ENCODE results near the gene ZNF669. TPM values are rescaled to one million over a fixed set of nuclear protein-coding genes. Genes with fewer than 3 reads are reported as not detected.

Gene ZNF669
- total RNA-seq, 1 donor from 2014 or later, result 6.2 TPM

DNA sequence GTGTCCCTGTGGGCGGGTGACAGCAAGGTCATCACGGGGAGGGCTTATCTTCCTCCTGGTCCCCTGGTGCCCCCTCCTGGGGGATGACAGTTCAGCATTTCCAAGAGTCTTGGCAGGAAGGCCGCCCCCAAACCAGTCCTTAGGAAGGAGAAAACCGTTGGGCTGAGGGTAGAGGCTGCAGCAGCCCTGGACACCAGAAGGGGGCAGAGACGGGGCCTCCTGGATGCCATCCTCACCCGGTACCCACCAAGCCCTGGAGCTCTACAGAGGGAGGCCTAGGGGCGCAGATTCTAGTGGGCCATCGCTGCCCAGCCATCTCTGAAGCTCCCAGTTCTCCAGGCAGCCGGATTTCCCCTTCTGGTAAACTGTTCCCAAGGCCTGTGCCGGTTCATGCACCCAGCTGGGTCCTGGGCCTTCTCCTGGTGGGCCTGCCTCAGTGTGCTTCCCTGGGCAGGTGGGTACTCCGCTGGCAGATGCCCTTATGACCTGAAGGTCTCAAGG, 14.8 kb upstream of the ZNF669 start:
- intact Hi-C loops (cut with micrococcal nuclease), result no loop called here
- no peak overlapping the region for H3K27ac Mint-ChIP-seq
- peak; percentile 69 for DNase-seq

DNA sequence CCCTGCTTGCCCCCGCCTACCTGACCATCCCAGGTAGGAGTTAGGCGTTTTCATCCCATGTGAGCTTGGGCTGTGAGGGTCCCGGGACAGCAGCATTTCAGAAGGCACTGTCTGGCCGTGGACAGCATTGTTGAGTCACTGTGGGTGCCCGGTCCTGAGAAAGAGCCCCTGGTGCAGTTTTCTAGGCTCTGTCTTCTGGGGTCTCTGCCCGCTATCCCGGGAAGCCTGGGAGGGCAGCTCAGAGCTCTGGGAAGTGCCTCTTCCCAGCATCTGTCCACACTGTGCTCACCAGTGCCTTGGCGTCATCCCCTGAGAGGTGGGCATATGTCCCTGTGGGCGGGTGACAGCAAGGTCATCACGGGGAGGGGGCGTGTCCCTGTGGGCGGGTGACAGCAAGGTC, 11.4 kb upstream of the ZNF669 start:
- H3K36me3 Mint-ChIP-seq (ENCODE audit: low read depth), result no peaks in the 10 kb centered on the region
- intact Hi-C loops (cut with micrococcal nuclease), result no loop called here
- H3K27me3 Mint-ChIP-seq, result peaks cover 24% of the 10 kb centered on the region
- no peak for DNase-seq
- no peak overlapping the region for H3K4me3 Mint-ChIP-seq
- H3K4me1 Mint-ChIP-seq, result peaks cover 5% of the 10 kb centered on the region
- H3K27ac Mint-ChIP-seq, result no peak overlapping the region
- no peaks in the 10 kb centered on the region for H3K9me3 Mint-ChIP-seq

More for the DNA sequence above, 14.8 kb upstream of the ZNF669 start:
- Mint-ChIP-seq H3K4me1 (peaks cover 2% of the 10 kb centered on the region), H3K9me3 (no peaks in the 10 kb centered on the region), H3K4me3 (no peak overlapping the region), H3K36me3 (ENCODE audit: low read depth) (no peaks in the 10 kb centered on the region), H3K27me3 (peaks cover 7% of the 10 kb centered on the region)

DNA sequence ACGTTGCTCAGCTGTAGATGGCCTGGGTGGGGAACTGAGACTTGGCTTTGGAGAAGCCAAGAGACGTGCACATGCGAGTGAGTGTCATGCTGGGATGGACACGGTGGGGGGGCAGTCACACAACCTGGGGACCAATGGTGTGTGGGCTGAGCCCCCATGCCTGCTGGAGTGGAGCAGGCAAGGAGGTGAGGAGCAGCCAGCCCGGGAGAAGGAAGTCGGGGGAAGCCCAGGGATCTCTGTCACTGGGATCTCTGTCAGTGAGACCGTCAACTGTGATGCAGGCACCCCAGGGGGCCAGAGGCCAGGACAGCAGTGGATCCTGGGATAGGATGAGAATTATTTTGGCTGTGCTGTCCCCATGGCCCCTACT, 11.0 kb upstream of the ZNF669 start:
- Mint-ChIP-seq H3K4me3 (no peak overlapping the region), H3K9me3 (no peaks in the 10 kb centered on the region), H3K27me3 (peaks cover 24% of the 10 kb centered on the region), H3K27ac (no peak overlapping the region), H3K4me1 (peaks cover 6% of the 10 kb centered on the region), H3K36me3 (ENCODE audit: low read depth) (no peaks in the 10 kb centered on the region)
- no peak for DNase-seq
- intact Hi-C loops (cut with micrococcal nuclease), result no loop called here

DNA sequence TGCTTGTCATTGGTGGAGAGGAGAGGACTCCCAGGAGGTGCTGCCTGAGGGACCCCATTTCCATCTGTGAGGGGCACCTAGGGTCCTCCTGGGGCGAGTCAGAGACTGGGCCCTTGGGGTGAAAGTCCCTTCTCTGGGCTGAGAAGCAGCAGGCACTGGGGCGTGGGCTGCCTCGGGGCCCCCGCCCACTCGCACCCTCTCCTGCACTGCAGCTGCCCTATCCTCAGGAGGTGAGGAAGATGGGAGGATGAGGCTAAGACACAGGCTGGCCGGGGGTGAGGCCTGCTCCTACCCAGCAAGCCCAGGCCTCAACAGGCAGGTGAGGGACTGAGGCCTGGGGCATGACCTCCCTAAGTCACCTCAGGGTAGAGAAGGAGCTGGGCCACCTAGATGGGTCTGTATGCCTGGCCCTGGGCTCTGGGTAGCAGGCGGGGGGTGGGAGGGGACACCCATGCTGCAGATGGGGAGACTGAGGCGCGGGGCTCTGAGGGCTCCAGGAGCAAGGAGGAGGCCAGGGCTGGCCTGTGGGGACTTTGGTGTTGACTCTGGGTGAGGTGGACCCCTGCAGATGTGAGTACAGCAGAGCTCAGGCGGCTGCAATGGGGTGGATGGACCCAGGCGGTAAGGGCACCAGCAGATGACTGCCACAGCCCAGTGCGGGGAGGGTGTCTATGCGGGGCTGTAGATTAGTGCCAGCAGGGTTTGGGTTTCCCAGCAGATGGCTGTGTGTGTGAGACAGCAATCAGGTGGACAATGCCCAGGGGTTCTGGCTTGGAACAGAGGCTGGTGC, 10.4 kb upstream of the ZNF669 start:
- Mint-ChIP-seq H3K27me3 (peaks cover 27% of the 10 kb centered on the region), H3K27ac (no peak overlapping the region), H3K4me3 (no peak overlapping the region), H3K36me3 (ENCODE audit: low read depth) (no peaks in the 10 kb centered on the region), H3K4me1 (peaks cover 6% of the 10 kb centered on the region), H3K9me3 (no peaks in the 10 kb centered on the region)
- no peak for DNase-seq
- intact Hi-C loops (cut with micrococcal nuclease), result no loop called here

DNA sequence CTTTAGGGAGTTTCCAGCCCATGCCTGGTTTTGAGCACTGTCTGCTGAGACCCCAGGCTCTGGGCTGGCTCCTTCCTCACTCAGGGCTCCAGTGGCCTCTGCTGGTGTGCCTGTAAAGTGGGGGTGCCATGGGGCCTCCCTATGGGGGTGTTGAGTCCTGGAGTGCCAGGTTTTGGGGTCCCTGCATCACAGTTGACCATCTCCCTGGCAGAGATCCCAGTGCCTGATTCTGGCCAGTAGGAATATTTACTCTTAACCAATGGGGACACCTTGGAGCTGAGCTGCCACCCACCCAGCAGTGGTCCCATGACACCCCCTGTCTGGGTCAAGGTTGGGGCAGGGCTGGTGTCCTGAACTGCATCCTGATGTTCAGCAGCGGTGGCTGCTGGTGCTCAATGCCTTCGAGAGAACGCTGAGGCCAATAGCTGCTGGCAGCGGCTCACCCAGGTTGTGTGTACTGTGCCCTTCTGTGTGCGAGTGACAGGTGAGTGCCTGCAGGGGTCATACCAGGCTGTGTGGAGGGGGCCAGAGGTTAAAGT, 9.6 kb upstream of the ZNF669 start:
- H3K27ac Mint-ChIP-seq, result no peak overlapping the region
- no peak overlapping the region for H3K4me3 Mint-ChIP-seq
- peaks cover 6% of the 10 kb centered on the region for H3K4me1 Mint-ChIP-seq
- no peak for DNase-seq
- intact Hi-C loops (cut with micrococcal nuclease), result no loop called here
- H3K9me3 Mint-ChIP-seq, result peaks cover 3% of the 10 kb centered on the region
- peaks cover 34% of the 10 kb centered on the region for H3K27me3 Mint-ChIP-seq
- H3K36me3 Mint-ChIP-seq (ENCODE audit: low read depth), result no peaks in the 10 kb centered on the region

DNA sequence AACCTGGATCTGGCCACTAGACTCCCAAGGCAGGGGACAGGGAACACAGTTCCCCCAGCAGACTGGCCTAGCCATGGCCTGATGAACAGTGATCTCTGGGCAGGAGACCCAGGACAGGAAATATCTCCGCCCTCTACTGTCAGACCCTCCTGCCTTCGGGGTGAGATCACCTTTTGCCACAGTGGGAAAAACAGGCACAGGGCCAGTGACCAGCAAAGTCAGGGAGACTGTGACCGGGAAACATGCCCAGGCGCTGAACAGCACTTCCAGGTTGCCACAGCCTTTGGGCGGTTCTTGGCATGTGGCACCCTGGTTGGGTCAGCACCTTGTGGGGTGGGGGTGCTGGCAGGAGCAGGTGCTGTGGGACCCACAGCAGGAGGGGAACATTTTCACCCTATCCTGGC, 8.9 kb upstream of the ZNF669 start:
- H3K9me3 Mint-ChIP-seq, result peaks cover 8% of the 10 kb centered on the region
- no peak overlapping the region for H3K27ac Mint-ChIP-seq
- peaks cover 40% of the 10 kb centered on the region for H3K27me3 Mint-ChIP-seq
- no peaks in the 10 kb centered on the region for H3K36me3 Mint-ChIP-seq (ENCODE audit: low read depth)
- H3K4me3 Mint-ChIP-seq, result no peak overlapping the region
- DNase-seq, result no peak
- peaks cover 6% of the 10 kb centered on the region for H3K4me1 Mint-ChIP-seq
- intact Hi-C loops (cut with micrococcal nuclease), result no loop called here

DNA sequence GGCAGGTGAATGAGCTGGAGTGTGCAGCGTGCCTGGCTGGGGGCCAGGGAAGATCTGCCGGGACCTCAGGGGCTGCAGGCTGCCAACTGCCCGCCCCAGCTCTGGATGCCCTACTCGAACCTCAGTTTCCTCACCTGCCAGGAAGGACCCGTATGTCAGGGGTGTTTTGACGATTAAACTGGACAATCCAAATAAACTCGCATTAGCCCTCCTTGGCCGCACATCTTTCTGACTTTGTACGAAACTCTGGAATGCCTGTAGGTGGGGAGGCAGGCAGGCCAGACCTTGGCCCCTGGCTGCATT, 8.3 kb upstream of the ZNF669 start:
- H3K36me3 Mint-ChIP-seq (ENCODE audit: low read depth), result no peaks in the 10 kb centered on the region
- peaks cover 14% of the 10 kb centered on the region for H3K9me3 Mint-ChIP-seq
- peaks cover 44% of the 10 kb centered on the region for H3K27me3 Mint-ChIP-seq
- H3K27ac Mint-ChIP-seq, result no peak overlapping the region
- intact Hi-C loops (cut with micrococcal nuclease), result no loop called here
- peak; percentile 51 for DNase-seq
- H3K4me1 Mint-ChIP-seq, result peaks cover 6% of the 10 kb centered on the region
- H3K4me3 Mint-ChIP-seq, result no peak overlapping the region

DNA sequence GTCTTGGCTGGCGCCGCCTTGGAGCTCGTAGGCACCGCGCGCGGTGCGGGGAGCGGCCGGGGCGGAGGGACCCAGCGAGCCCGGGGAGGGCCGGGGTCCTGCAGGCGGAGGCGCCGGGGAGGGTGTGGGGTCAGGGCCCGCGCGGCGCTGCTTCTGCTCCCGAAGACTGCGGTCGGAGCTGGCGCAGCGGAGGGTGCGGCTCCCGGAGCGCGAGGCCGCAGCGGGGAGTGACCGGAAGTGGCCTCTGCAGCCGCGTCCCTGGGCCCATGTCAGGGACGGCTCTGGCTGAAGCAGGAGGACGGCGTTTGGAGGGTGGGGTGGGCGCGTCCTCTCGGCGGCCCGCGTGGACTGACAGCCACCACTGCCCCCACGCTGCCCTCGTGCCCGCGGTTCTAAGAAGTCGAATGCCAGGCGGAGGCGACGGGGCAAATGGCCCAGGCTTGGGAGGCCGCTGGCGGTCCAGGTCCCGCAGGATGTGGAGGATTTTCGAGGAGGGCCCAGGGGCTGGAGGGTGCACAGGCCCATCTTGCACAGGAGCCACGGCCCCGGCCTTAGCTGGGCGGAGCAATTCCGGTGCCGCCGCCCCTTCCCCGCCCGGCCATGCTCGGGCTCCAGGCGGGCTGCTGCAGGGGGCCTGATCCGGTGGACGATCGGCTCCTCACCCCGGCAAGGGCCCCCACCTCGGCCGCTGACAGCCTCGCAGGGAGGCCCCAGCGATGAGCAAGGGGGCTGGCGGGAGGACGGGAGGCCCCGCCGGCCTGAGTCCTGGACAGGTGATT, 7.7 kb upstream of the ZNF669 start:
- Mint-ChIP-seq H3K27ac (no peak overlapping the region), H3K27me3 (peaks cover 48% of the 10 kb centered on the region), H3K36me3 (ENCODE audit: low read depth) (no peaks in the 10 kb centered on the region), H3K9me3 (peaks cover 16% of the 10 kb centered on the region), H3K4me1 (peaks cover 6% of the 10 kb centered on the region), H3K4me3 (peak overlapping the region; percentile 32)
- no peak for DNase-seq
- intact Hi-C loops (cut with micrococcal nuclease), result no loop called here

DNA sequence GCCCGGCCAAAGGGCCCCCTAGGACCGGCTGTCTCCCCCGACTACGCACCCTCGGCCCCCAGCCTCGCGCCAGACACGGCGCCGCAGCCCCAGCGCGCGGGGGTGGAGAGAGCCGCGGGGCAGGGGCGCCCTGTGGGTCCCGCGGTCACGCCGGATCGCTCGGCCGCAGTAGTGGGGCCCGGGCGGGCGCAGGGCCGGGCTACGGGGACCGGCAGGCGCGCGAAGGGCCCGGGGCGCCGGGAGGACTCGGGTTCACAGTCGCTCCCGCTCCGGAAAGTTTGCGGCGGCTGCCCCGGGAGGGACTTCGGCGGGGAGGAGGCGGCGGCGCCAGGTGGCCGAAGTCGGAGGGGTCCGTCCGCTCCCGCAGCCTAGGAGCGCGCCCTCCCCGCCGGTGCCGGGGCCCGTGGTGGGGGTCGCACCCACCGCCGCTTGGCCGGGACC, 7.1 kb upstream of the ZNF669 start:
- Mint-ChIP-seq H3K4me3 (peak overlapping the region; percentile 71), H3K36me3 (ENCODE audit: low read depth) (no peaks in the 10 kb centered on the region), H3K4me1 (peaks cover 6% of the 10 kb centered on the region), H3K27me3 (peaks cover 48% of the 10 kb centered on the region), H3K9me3 (peaks cover 17% of the 10 kb centered on the region), H3K27ac (no peak overlapping the region)
- peak; percentile 60 for DNase-seq
- intact Hi-C loops (cut with micrococcal nuclease), result no loop called here

DNA sequence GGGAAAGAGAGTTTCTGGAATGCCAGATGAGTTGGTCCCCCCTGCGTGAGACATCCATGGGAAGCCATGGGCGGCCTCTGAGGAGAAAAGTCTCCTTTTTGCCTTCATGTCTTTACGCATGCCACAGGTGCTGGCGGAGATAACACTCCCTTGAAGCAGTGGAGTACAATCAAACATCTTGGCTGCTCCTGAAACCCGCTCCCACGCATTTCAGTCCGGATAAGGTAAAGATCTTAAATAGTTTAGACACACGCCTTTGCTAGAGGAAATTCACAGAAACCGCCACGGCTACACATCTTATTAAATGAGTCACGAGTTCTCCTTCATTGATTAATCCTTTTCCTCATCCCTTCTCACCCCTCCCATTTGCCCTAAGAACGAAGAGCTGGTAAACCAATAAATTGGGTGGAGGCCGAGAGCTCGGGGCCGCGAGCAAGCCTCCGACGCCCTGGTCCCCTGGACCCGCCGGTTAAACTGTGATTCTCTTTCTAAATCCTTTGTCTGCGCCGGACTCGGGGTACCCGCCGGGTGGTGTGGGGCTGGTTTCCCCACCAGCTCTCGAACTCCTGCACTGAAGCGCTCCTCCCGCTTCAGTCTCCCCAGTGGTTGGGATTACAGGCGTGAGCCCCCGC, 6.6 kb upstream of the ZNF669 start:
- H3K27ac Mint-ChIP-seq, result peak overlapping the region; percentile 0
- H3K27me3 Mint-ChIP-seq, result peaks cover 48% of the 10 kb centered on the region
- peak; percentile 63 for DNase-seq
- peaks cover 1% of the 10 kb centered on the region for H3K36me3 Mint-ChIP-seq (ENCODE audit: low read depth)
- H3K4me1 Mint-ChIP-seq, result peaks cover 6% of the 10 kb centered on the region
- peaks cover 19% of the 10 kb centered on the region for H3K9me3 Mint-ChIP-seq
- intact Hi-C loops (cut with micrococcal nuclease), result no loop called here
- H3K4me3 Mint-ChIP-seq, result peak overlapping the region; percentile 71

DNA sequence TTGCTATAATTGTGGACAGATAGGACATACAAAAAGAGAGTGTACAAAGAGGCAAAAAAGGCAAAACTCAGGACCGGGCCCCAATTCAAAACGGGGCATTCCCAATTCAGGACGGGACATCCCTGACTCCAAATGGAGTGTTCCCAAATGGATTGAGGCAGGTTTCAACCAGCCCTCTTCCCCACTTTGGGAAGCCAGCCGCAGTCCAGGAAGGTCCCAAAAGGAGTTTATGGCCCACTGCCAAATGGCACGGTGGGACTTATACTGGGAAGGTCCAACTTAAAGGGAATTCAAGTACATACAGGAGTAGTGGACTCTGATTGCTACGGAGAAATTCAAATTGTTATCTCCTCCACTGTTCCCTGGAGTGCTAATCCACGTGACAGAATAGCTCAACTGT, 3.5 kb upstream of the ZNF669 start:
- peaks cover 12% of the 10 kb centered on the region for H3K4me1 Mint-ChIP-seq
- no peak for DNase-seq
- intact Hi-C loops (cut with micrococcal nuclease), result loop anchor here (10.0 kb wide), 1 partner anchor 67 kb away; the partner anchor contains the start of gene ZNF124
- H3K9me3 Mint-ChIP-seq, result peaks cover 29% of the 10 kb centered on the region
- peaks cover 6% of the 10 kb centered on the region for H3K36me3 Mint-ChIP-seq (ENCODE audit: low read depth)
- H3K27me3 Mint-ChIP-seq, result peaks cover 34% of the 10 kb centered on the region
- no peak overlapping the region for H3K4me3 Mint-ChIP-seq
- H3K27ac Mint-ChIP-seq, result no peak overlapping the region

DNA sequence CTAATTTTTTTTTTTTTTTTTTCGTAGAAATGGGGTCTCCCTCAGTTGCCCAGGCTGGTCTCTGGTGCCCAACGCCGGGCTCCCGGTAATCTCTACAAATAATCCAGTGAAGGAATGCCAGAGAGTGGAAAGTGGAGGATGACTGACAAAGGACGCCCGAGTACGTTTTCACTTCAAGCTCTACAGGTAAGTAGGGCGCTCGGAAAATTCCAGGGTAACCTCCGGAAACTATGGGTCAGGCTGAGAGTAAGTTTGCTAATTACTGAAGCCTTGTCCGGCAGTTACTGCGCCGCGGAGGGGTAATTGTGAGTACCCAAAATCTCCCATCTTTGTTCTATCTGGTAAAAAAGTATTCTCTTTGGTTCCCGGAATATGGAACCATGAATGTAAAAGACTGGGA, 1.8 kb upstream of the ZNF669 start:
- peaks cover 22% of the 10 kb centered on the region for H3K36me3 Mint-ChIP-seq (ENCODE audit: low read depth)
- peaks cover 12% of the 10 kb centered on the region for H3K4me1 Mint-ChIP-seq
- intact Hi-C loops (cut with micrococcal nuclease), result loop anchor here (2.0 to 10.0 kb wide), 2 partner anchors 69 to 225 kb away; partner anchors contain the start of genes ZNF124 and ZNF496
- H3K4me3 Mint-ChIP-seq, result no peak overlapping the region
- H3K9me3 Mint-ChIP-seq, result peaks cover 33% of the 10 kb centered on the region
- DNase-seq, result no peak
- peaks cover 29% of the 10 kb centered on the region for H3K27me3 Mint-ChIP-seq
- H3K27ac Mint-ChIP-seq, result no peak overlapping the region

DNA sequence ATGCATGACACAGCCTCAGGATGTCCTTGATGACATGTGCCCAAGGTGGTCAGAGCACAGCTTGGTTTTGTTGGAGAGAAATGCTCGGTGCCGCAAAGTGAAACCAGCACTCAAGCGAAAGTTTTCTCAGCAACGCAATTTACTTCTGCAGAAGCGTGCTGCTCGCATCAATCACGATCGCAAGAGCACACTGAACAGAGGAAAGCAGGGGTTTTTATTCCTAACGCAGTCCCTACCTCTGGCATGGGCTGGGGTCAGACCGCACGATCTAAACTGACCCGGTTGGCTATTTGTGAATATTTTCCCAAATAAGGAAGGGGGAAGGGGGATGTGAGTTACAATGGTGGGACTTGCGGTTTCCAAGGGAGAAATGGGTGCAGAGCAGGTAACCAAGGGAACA, 809 bp upstream of the ZNF669 start:
- H3K4me1 Mint-ChIP-seq, result peaks cover 8% of the 10 kb centered on the region
- peaks cover 42% of the 10 kb centered on the region for H3K9me3 Mint-ChIP-seq
- intact Hi-C loops (cut with micrococcal nuclease), result loop anchor here (1.0 to 10.0 kb wide), 5 partner anchors 27 to 226 kb away; partner anchors contain the start of genes ZNF124, ZNF496 and ZNF670
- H3K27ac Mint-ChIP-seq, result no peak overlapping the region
- H3K36me3 Mint-ChIP-seq (ENCODE audit: low read depth), result peaks cover 32% of the 10 kb centered on the region
- peak; percentile 53 for DNase-seq
- peaks cover 25% of the 10 kb centered on the region for H3K27me3 Mint-ChIP-seq
- no peak overlapping the region for H3K4me3 Mint-ChIP-seq
